Measurements from ENCODE around the gene LYL1. TPM values are rescaled to one million over a fixed set of nuclear protein-coding genes. Genes with fewer than 3 reads are reported as not detected.

Gene LYL1
- total RNA-seq, 2 experiments from 2014 or later: 66.8 to 72.5 TPM

DNA sequence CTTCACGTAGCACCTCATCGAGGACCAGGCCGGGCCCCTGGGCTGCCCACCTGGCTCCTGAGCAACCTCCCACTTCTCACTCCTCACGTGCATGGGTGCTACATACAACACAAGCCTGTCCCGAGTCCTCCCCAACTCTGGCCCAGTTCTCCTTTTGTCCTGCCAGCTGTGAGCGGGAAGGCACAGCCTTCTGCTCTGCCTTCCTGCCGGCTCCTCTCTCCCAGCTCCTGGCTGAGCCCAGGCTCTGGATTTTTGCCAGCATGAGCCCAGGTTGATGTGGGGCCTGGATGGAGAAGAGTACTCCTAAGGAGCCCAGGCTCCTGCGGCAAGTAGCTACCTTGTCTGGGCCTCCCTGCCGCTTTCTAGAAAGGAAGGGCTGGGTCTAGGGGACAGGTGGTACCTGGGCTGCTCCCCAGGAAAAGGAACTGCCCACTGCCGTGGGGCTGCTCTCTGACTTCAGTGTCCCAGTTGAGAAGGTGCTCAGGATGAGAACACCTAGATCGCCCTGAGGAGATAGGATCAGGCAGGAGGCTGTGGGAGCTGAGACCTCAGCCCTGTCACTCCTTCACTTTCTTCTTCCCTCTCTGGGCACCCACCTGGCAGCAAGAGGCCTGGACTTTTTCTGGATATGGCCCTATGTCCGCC, 23.6 kb downstream of the LYL1 start:
- intact Hi-C loops (cut with micrococcal nuclease; ENCODE audit: unreplicated experiment): no loop called here
- Histone ChIP-seq H2AFZ (ENCODE audit: low read length) (no peak overlapping the region), H3K4me3 (ENCODE audit: low read depth, low read length, poor library complexity, severe bottlenecking) (no peak overlapping the region), H3K79me2 (ENCODE audit: insufficient read depth, low read depth, low read length) (no peaks in the 10 kb centered on the region), H4K20me1 (ENCODE audit: insufficient read depth, low read length) (no peaks in the 10 kb centered on the region), H3K9me3 (ENCODE audit: low read length) (no peaks in the 10 kb centered on the region), H3K27ac (ENCODE audit: low read depth, low read length, poor library complexity, severe bottlenecking) (no peak overlapping the region), H3K9me2 (ENCODE audit: insufficient read depth, low read length) (no peaks in the 10 kb centered on the region), H3K4me2 (ENCODE audit: low read length) (no peak overlapping the region), H3K36me3 (ENCODE audit: insufficient read depth, low read length) (no peaks in the 10 kb centered on the region), H3K4me1 (ENCODE audit: insufficient read depth, low read length, poor library complexity, severe bottlenecking) (peaks cover 6% of the 10 kb centered on the region)
- TF ChIP-seq, protein P1, sequence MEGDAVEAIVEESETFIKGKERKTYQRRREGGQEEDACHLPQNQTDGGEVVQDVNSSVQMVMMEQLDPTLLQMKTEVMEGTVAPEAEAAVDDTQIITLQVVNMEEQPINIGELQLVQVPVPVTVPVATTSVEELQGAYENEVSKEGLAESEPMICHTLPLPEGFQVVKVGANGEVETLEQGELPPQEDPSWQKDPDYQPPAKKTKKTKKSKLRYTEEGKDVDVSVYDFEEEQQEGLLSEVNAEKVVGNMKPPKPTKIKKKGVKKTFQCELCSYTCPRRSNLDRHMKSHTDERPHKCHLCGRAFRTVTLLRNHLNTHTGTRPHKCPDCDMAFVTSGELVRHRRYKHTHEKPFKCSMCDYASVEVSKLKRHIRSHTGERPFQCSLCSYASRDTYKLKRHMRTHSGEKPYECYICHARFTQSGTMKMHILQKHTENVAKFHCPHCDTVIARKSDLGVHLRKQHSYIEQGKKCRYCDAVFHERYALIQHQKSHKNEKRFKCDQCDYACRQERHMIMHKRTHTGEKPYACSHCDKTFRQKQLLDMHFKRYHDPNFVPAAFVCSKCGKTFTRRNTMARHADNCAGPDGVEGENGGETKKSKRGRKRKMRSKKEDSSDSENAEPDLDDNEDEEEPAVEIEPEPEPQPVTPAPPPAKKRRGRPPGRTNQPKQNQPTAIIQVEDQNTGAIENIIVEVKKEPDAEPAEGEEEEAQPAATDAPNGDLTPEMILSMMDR (conservative IDR thresholded peaks at IDR 0.05; ENCODE audit: low read length): no peak
- TF ChIP-seq EZH2phosphoT487 (IDR thresholded peaks at IDR 0.05; ENCODE audit: borderline replicate concordance, low read depth, low read length): no peak
- no peak for DNase-seq (ENCODE audit: low spot score)
- POLR2A ChIA-PET: no interaction called here
- CTCF ChIA-PET (ENCODE audit: unreplicated experiment): no interaction called here
- BruUV-seq (replicated peaks): no TSS peak

DNA sequence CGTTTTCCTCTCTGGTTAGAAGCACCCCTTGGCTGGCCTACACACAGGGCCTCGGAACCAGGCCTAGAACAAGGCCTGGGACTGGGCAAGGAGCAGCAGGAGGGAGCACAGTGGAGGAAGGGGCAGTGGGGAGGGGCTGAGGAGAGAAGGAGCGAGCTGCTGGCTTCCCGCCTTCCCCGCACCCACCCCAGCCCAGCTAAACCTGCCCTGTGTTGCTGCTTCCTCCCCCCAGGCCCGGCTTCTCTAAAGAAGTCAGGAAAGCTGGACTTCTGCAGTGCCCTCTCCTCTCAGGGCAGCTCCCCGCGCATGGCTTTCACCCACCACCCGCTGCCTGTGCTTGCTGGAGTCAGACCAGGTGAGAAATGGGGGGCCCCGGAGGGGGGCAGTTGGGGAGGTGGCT, 24.3 kb downstream of the LYL1 start:
- DNase-seq (ENCODE audit: low spot score): no peak
- Histone ChIP-seq H4K20me1 (ENCODE audit: insufficient read depth, low read length) (no peaks in the 10 kb centered on the region), H3K9me2 (ENCODE audit: insufficient read depth, low read length) (no peaks in the 10 kb centered on the region), H2AFZ (ENCODE audit: low read length) (no peak overlapping the region), H3K4me1 (ENCODE audit: insufficient read depth, low read length, poor library complexity, severe bottlenecking) (peaks cover 6% of the 10 kb centered on the region), H3K4me3 (ENCODE audit: low read depth, low read length, poor library complexity, severe bottlenecking) (no peak overlapping the region), H3K9me3 (ENCODE audit: low read length) (no peaks in the 10 kb centered on the region), H3K36me3 (ENCODE audit: insufficient read depth, low read length) (no peaks in the 10 kb centered on the region), H3K4me2 (ENCODE audit: low read length) (no peak overlapping the region), H3K79me2 (ENCODE audit: insufficient read depth, low read depth, low read length) (no peaks in the 10 kb centered on the region), H3K27ac (ENCODE audit: low read depth, low read length, poor library complexity, severe bottlenecking) (no peak overlapping the region)
- intact Hi-C loops (cut with micrococcal nuclease; ENCODE audit: unreplicated experiment): no loop called here
- no TSS peak for BruUV-seq (replicated peaks)
- ChIA-PET POLR2A (no interaction called here), CTCF (ENCODE audit: unreplicated experiment) (no interaction called here)
- no peak for TF ChIP-seq EZH2phosphoT487 (IDR thresholded peaks at IDR 0.05; ENCODE audit: borderline replicate concordance, low read depth, low read length)
- TF ChIP-seq, protein P1 (conservative IDR thresholded peaks at IDR 0.05; ENCODE audit: low read length): no peak

- TF ChIP-seq, protein P1 (conservative IDR thresholded peaks at IDR 0.05; ENCODE audit: low read length): no peak
- TF ChIP-seq EZH2phosphoT487 (IDR thresholded peaks at IDR 0.05; ENCODE audit: borderline replicate concordance, low read depth, low read length): no peak
- no peak for DNase-seq (ENCODE audit: low spot score)
- Histone ChIP-seq H3K9me3 (ENCODE audit: low read length) (no peaks in the 10 kb centered on the region), H4K20me1 (ENCODE audit: insufficient read depth, low read length) (no peaks in the 10 kb centered on the region), H2AFZ (ENCODE audit: low read length) (no peak overlapping the region), H3K4me3 (ENCODE audit: low read depth, low read length, poor library complexity, severe bottlenecking) (no peak overlapping the region), H3K9me2 (ENCODE audit: insufficient read depth, low read length) (no peaks in the 10 kb centered on the region), H3K4me2 (ENCODE audit: low read length) (no peak overlapping the region), H3K79me2 (ENCODE audit: insufficient read depth, low read depth, low read length) (no peaks in the 10 kb centered on the region), H3K4me1 (ENCODE audit: insufficient read depth, low read length, poor library complexity, severe bottlenecking) (peaks cover 6% of the 10 kb centered on the region), H3K36me3 (ENCODE audit: insufficient read depth, low read length) (no peaks in the 10 kb centered on the region), H3K27ac (ENCODE audit: low read depth, low read length, poor library complexity, severe bottlenecking) (no peak overlapping the region)
- intact Hi-C loops (cut with micrococcal nuclease; ENCODE audit: unreplicated experiment): no loop called here
- ChIA-PET CTCF (ENCODE audit: unreplicated experiment) (no interaction called here), POLR2A (interaction anchor here (0.7 kb wide), 1 partner anchor 307 kb away, joined by 3 read pairs; no protein-coding TSS in a partner anchor)
- no TSS peak for BruUV-seq (replicated peaks)
These were observed 25.4 kb downstream of the LYL1 start for GRCh38 chr19:13077240-13077639.
